ENCODE data around the gene MEFV.
"Not testable (repeated sequence)": the region's sequence is repeated elsewhere in the genome, so short reads cannot be mapped to it uniquely, and the experiment has no call there.

MEFV gene

GRCh38 chr16:3276679-3277078, 20.2 kb upstream of the MEFV start:
- no peak overlapping the region for H3K4me3 ChIP-seq (ENCODE audit: low read depth, low read length)
- H3K36me3 ChIP-seq (ENCODE audit: control insufficient read depth, insufficient read depth, low read length) = no peaks in the 10 kb centered on the region
- H3K4me1 ChIP-seq = no peaks in the 10 kb centered on the region
- no peak overlapping the region for H3K9ac ChIP-seq
- H3K27ac ChIP-seq = no peak overlapping the region
- H3K79me2 ChIP-seq = no peaks in the 10 kb centered on the region
- H2AFZ ChIP-seq = no peak overlapping the region
- H3K4me2 ChIP-seq (ENCODE audit: low read length) = no peak overlapping the region
- no peak for TF ChIP-seq CTCF (IDR thresholded peaks at IDR 0.05)
- H3K27me3 ChIP-seq (ENCODE audit: control insufficient read depth, insufficient read depth, low read length) = no peaks in the 10 kb centered on the region
- H3K9me3 ChIP-seq (ENCODE audit: control insufficient read depth, low read length) = no peaks in the 10 kb centered on the region

GRCh38 chr16:3274947-3275346, 18.5 kb upstream of the MEFV start:
- Histone ChIP-seq H3K9me3 (ENCODE audit: control insufficient read depth, low read length) (no peaks in the 10 kb centered on the region), H3K27me3 (ENCODE audit: control insufficient read depth, insufficient read depth, low read length) (no peaks in the 10 kb centered on the region), H3K9ac (no peak overlapping the region), H3K4me1 (no peaks in the 10 kb centered on the region), H3K79me2 (no peaks in the 10 kb centered on the region), H2AFZ (no peak overlapping the region), H3K4me3 (ENCODE audit: low read depth, low read length) (no peak overlapping the region), H3K36me3 (ENCODE audit: control insufficient read depth, insufficient read depth, low read length) (no peaks in the 10 kb centered on the region), H3K4me2 (ENCODE audit: low read length) (no peak overlapping the region), H3K27ac (no peak overlapping the region)
- no peak for TF ChIP-seq CTCF (IDR thresholded peaks at IDR 0.05)

GRCh38 chr16:3274490-3274889, 18.1 kb upstream of the MEFV start:
- no peak overlapping the region for H3K9ac ChIP-seq
- no peak for TF ChIP-seq CTCF (IDR thresholded peaks at IDR 0.05)

GRCh38 chr16:3271281-3271680, 14.8 kb upstream of the MEFV start:
- H3K4me1 ChIP-seq; H3K36me3 ChIP-seq (ENCODE audit: control insufficient read depth, insufficient read depth, low read length); H3K4me3 ChIP-seq (ENCODE audit: low read depth, low read length); H3K9ac ChIP-seq; H3K79me2 ChIP-seq; H3K9me3 ChIP-seq (ENCODE audit: control insufficient read depth, low read length); H2AFZ ChIP-seq; H3K27ac ChIP-seq; H3K27me3 ChIP-seq (ENCODE audit: control insufficient read depth, insufficient read depth, low read length); H3K4me2 ChIP-seq (ENCODE audit: low read length): not testable (repeated sequence)

More at GRCh38 chr16:3274490-3274889, 18.1 kb upstream of the MEFV start:
- Histone ChIP-seq H2AFZ (no peak overlapping the region), H3K36me3 (ENCODE audit: control insufficient read depth, insufficient read depth, low read length) (no peaks in the 10 kb centered on the region), H3K27ac (no peak overlapping the region), H3K79me2 (no peaks in the 10 kb centered on the region), H3K4me3 (ENCODE audit: low read depth, low read length) (no peak overlapping the region), H3K27me3 (ENCODE audit: control insufficient read depth, insufficient read depth, low read length) (no peaks in the 10 kb centered on the region), H3K4me1 (no peaks in the 10 kb centered on the region), H3K4me2 (ENCODE audit: low read length) (no peak overlapping the region), H3K9me3 (ENCODE audit: control insufficient read depth, low read length) (no peaks in the 10 kb centered on the region)

GRCh38 chr16:3270718-3271117, 14.3 kb upstream of the MEFV start:
- H3K9me3 ChIP-seq (ENCODE audit: control insufficient read depth, low read length); H3K9ac ChIP-seq; H3K4me2 ChIP-seq (ENCODE audit: low read length); H3K4me1 ChIP-seq; H2AFZ ChIP-seq; H3K79me2 ChIP-seq; H3K36me3 ChIP-seq (ENCODE audit: control insufficient read depth, insufficient read depth, low read length); H3K27ac ChIP-seq; H3K4me3 ChIP-seq (ENCODE audit: low read depth, low read length); H3K27me3 ChIP-seq (ENCODE audit: control insufficient read depth, insufficient read depth, low read length): not testable (repeated sequence)

- Histone ChIP-seq H3K36me3 (ENCODE audit: control insufficient read depth, insufficient read depth, low read length) (no peaks in the 10 kb centered on the region), H3K4me3 (ENCODE audit: low read depth, low read length) (no peak overlapping the region), H3K27me3 (ENCODE audit: control insufficient read depth, insufficient read depth, low read length) (no peaks in the 10 kb centered on the region), H3K4me1 (no peaks in the 10 kb centered on the region), H3K79me2 (peaks cover 4% of the 10 kb centered on the region), H3K27ac (no peak overlapping the region), H2AFZ (no peak overlapping the region), H3K9ac (no peak overlapping the region), H3K4me2 (ENCODE audit: low read length) (no peak overlapping the region), H3K9me3 (ENCODE audit: control insufficient read depth, low read length) (no peaks in the 10 kb centered on the region)
- TF ChIP-seq CTCF (IDR thresholded peaks at IDR 0.05) = no peak
Measured at GRCh38 chr16:3268294-3268693, 11.9 kb upstream of the MEFV start.

Measured in parathyroid adenoma (tissue), 2 donors.